Measurements from ENCODE around the gene RAPGEF1.

GRCh38 chr9:131608493-131609037, 131.3 kb downstream of the RAPGEF1 start:
- no peak for TF ChIP-seq EZH2 (IDR thresholded peaks at IDR 0.05)
- no peak for TF ChIP-seq CTCF (IDR thresholded peaks at IDR 0.05)
- TF ChIP-seq EZH2phosphoT487 (IDR thresholded peaks at IDR 0.05), result no peak
